Right lung (tissue), 10 donors: ENCODE measurements around the gene ANKRD26. TPM values are rescaled to one million over a fixed set of nuclear protein-coding genes. Genes with fewer than 3 reads are reported as not detected.
"Not testable (repeated sequence)": the region's sequence is repeated elsewhere in the genome, so short reads cannot be mapped to it uniquely, and the experiment has no call there.

ENCODE experiments used
- DNase-seq, 2 donors: peaks; one replicate each; pipeline ENCODE4 v3.0.0-alpha.2; 2013
- long read RNA-seq, 8 donors: transcript quantifications; one replicate each; lab custom pipeline, GENCODE V29; 2026
- polyA plus RNA-seq, 5 donors: library from polyadenylated mRNA; unstranded; fragments of 120-200 nt; gene quantifications; one replicate each; pipeline versions ENCODE4 v1.2.1 to v1.2.3, GENCODE V29; 2013; ENCODE audit warnings: inconsistent platforms in 1 of 5, low replicate concordance in 1 of 5; ENCODE audit not compliant: insufficient read length in 5 of 5, insufficient read depth in 1 of 5

ANKRD26 gene
- polyA plus RNA-seq, result 10 to 100 TPM; 11.4 to 22.2 (median 18.7) TPM
- long read RNA-seq, donor 1, result 0 reads
- long read RNA-seq, donor 2, result 0 reads
- long read RNA-seq, donor 3, result 0 reads
- long read RNA-seq, donor 4, result 0 reads
- long read RNA-seq, donor 5, result 0 reads
- long read RNA-seq, donor 6, result 0 reads
- long read RNA-seq, donor 7, result 0 reads
- long read RNA-seq, donor 8, result 0 reads

DNA sequence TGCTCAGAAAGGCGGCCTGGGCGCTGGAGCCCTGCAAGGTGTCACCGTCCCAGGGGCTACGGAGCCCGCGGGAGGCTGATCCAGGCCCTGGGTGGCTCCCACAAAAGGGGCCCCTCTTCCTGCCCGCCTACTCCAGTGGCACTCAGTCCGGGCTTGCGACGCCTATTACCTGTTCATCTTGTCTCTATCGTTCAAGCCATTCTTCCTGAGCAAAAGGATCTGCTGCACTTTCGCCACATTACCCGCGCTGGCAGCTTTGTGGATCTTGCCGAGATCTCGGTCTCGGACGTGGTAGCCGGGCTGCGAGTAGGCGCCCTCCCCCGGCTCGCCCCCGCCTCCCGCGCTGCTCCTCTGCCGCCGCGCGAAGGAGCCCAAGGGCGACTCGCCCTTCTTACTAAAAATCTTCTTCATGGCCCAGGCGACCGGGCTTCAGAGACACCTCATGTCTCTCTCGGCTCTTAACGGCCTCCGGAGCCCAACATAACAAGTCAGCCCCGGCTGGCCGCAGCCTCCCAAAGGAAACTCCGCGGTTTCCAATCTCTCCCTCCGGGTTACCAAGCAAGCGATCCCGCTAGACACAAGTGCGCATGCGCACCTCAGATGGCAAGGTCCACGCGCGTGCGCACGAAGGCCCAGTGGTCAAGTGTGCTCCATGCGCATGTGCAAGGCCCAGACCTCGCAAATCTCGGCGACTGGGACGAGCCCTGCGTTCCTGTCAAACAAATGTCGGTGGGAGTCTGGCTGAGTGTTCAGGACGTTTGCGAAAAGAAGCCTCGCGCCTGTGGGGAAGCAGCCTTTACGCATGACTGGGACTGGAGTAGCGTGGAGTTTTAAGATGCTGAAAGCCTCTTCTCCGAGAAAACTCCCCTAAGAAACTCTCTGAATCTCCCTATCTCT is at the start of gene ANKRD26:
Gene ANKRD26, minus strand, starts transcription at position 579 of the 897 bp plus-strand sequence. Its CDS starts 168 bp downstream, at position 411.
- peak; percentile 98 for DNase-seq

- DNase-seq, result no peak
Measured at GRCh38 chr10:27147701-27148100, 47.4 kb upstream of the ANKRD26 start.

GRCh38 chr10:27145937-27146336 is 45.6 kb upstream of the ANKRD26 start:
- DNase-seq, result no peak

GRCh38 chr10:27143686-27144085 is 43.4 kb upstream of the ANKRD26 start:
- DNase-seq, result no peak

DNA sequence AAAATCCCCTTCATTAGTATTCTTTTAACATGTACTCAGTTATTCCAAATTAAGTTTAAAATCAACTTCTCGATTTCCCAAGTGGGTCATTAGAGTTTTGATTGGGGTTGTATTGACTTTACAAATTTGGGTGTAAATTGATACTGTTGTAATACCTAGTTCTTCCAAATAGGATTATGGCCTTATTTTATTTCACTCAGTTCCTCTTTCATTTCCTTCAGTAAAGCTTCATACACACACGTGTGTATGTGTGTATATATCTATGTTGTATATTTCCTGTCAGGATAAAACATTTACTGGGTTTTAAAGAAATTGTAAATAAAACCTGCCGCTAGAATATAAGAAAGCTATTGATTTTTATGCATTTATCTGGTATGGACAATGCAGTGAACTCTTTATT is 38.0 kb upstream of the ANKRD26 start:
- DNase-seq, result no peak

DNA sequence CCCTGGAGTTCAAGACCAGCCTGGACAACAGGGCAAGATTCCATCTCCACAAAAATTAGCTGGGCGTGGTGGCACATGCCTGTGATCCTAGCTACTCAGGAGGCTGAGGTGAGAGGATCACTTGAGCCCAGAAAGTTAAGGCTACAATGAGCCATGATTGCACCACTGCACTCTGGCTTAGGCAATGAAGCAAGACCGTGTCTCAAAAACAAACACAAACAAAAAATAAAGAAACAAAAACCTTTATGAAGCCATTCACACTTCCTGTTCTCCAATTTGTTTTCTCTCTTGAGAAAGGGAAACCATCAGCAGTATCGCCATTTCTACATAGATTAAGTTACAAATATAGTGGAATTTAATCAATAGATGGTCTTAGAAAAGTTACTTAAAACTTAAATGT is 34.1 kb upstream of the ANKRD26 start:
- DNase-seq, result no peak

DNA sequence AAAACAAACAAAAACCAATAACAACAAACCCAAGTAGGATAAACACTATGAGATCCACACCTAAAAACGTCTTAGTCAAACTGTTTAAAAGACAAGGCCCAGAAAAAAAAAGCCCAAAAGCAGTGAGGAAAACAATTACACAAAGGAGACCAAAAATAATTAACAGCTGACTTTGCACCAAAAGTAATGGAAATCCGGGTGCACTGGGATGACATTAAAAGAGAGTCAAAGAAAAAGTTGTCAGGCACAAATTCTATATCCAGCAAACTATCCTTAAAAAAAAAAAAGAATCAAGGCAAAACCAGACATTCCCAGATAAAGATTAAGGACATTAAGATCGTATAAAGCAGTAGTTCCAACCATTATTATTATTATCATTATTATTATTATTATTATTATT is 7.9 kb upstream of the ANKRD26 start:
- DNase-seq, result no peak

- no peak for DNase-seq
Measured at GRCh38 chr10:27104919-27105318, 4.6 kb upstream of the ANKRD26 start.

DNA sequence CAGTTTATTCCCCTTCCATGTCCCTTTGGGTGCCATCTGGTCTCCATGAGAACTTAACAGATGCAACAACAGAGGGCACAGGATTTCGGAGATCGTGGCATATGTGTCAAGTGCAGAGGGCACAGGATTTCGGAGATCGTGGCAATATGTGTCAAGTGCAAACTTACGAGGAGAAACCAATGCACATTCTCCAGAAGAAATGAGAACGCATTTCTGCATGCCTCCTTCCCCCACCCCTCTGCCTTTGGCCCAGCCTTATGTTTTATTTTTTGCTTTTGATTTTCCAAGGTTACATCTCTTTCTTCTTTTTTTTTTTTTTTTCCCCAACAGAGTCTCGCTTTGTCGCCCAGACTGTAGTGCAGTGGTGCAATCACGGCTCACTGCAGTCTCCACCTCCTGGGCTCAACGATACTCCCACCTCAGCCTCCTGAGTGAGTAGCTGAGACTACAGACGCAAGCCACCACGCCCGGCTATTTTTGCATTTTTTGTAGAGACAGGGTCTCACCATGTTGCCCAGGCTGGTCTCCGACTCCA is 586 bp upstream of the ANKRD26 start:
- DNase-seq, result no peak

DNA sequence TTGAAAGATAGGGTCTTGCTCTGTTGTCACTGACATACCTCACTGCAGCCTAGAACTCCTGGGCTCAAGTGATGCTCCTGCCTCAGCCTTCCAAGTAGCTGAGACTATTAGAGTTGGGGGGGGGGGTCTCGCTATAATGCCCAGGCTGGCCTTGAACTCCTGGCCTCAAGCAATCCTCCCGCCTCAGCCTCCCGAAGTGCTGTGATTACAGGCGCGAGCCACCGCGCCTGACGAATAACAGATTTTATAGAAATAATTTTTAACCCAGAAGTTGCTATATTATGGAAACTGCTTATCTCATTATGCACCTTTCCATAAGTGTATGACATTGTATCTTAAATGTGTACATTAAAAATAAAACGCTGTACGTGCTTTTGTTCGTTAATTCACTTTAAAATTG is 846 bp downstream of the ANKRD26 start:
- peak in 1 of 2 donors; percentile 2 for DNase-seq

DNA sequence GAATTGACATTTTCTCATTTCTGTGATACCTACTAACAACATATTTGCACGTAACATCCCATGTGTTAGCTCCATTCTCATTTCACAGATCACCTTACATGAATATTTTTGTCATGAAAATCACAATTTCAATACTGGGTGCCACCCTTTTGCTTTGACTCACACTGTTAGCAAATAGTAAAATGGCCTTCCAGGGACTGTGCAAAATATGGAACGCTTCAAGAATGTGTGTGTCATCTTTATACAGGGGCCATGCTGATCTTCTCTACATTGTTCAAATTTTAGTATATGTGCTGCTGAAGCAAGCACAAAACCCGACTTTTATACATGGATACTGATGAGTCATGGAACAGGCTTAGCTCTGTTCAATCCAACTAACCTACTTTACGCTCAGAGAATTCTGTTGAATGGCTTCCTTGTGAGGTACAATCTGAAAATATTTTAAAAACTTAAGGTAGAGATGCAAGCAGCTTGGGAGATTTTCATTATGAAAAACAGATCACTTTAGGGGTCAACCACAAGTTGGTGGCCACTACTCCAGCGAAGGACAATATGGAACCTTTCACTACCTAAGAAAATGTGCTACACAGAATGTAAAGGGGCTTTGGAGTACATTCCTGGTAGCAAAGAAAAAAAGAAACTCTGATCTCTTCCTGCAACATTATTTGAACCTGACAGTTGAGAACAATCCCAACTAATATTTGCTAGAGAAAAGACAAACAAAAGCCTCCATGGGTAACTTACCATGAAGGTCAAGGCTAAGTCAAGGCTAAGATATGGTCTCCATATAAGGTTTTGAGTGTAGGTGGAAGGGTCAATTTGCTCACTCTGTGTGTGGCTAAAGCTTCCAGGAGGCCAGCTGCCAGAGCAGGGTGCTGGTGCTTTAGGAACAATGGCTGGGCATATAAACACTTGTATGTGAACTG is 11.9 kb downstream of the ANKRD26 start:
- no peak for DNase-seq

- no peak for DNase-seq
Measured at GRCh38 chr10:27072436-27073114, 27.7 kb downstream of the ANKRD26 start.

GRCh38 chr10:27068217-27068891 is 31.9 kb downstream of the ANKRD26 start:
- DNase-seq, result no peak

GRCh38 chr10:27065084-27065483 is 35.2 kb downstream of the ANKRD26 start:
- no peak for DNase-seq

GRCh38 chr10:27052656-27053055 is 47.6 kb downstream of the ANKRD26 start:
- no peak for DNase-seq

GRCh38 chr10:27045247-27045646 is 55.0 kb downstream of the ANKRD26 start:
- not testable (repeated sequence) for DNase-seq

GRCh38 chr10:27041196-27041595 is 59.1 kb downstream of the ANKRD26 start:
- no peak for DNase-seq

GRCh38 chr10:27038168-27038567 is 62.1 kb downstream of the ANKRD26 start:
- no peak for DNase-seq

DNA sequence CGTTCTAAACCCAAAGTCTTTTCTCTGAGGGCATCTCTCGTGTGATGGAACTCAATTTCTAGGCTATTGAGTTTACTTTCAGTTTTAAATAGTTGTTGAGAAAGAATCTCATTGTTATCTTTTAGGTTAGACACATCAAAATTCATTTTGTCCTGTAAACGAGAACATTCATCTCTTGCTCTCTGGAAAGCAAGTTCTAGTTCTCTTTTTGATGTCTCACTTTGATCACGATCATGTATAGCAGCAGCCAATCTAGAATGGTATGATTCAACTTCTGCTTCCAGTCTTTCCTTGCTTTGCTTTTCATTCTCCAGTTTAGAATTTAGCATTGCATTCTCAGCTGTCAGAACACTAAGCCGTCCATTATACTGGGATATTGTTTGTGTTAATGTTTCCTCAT is 65.1 kb downstream of the ANKRD26 start:
- DNase-seq, result no peak

GRCh38 chr10:27030060-27030459 is 70.2 kb downstream of the ANKRD26 start:
- no peak for DNase-seq

DNA sequence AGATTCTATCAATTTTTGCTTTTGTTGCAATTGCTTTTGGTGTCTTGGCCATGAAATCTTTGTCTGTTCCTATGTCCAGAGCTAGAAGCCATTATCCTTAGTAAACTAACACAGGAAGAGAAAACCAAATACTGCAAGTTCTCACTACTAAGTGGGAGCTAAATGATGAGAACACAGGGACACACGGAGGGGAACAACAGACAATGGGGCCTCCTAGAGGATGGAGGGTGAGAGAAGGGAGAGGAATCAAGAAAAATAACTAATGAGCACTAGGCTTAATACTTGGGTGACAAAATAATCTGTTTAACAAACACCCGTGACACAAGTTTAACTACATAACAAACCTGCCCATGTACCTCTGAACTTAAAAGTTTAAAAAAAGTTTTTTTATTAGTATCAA is 78.2 kb downstream of the ANKRD26 start:
- DNase-seq, result no peak
